D341Med (cell line): ENCODE measurements around the gene NLRP13.

Source experiments
- DNase-seq: peaks from one replicate; pipeline ENCODE4 v3.0.0; 2012; ENCODE audit warnings: low spot score

The NLRP13 gene

DNA sequence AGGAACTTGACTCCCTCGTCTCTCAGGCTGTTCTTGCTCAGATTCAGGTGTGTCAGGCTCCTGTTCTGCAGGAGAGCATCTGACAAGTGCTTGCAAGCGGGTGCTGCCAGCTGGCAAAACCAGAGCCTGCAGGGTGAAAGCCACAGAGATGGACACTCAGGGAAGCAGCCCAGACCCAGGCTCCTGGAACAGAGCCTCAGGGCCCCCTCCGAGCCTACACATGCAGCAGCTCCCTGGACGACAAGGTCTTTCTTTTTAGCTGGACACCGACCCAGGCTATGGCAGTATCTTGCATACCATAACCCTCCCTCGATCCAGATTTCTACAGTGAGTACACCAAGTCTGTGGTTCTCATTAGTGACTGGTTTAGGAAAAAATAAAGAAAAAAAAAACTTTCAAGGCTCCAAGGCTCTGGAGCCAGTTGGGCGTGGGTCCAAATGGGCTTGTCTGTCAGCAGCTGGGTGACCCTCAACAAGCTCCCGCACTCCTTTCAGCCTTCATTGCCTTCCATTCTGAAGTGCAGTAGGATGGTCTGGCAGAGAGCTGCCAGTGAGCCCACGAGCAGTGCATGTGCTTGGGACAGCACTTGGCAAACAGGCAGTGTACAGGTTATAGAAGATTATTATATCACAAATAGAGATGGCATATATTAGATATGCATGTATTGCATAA, 29.9 kb downstream of the NLRP13 start:
- DNase-seq = no peak

DNA sequence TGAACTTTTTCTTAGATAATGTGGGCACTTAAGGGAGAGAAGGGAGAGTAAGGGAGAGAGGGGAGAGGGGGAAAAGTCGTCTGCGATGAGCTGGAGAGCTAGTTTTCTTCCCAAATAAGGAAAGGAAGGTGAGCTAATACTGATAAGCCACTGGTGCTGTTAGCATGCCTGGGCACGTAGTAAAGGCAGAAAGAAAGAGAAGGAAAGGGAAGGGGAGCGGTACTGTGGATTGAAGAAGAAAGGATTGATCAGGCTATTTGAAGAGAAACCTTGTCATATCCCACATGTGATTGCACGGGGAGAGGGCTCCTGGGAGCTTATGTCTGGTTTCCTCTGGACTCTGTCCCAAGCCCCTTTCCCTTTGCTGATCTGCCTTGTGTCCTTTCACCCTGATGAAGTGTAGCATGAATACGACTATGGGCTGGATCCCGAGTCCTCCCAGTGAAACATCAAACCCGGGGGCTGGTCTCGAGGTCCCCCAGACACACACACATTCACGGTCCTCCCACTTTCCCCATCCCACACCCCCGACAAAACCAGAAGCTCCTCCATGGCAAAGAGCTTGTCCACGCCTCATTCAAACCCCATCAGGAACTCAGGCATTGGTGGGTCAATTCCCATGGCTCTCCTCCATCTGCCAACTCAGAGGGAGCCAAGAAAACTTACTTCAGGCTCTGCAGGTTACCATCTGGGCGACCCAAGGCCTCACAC, 30.6 kb downstream of the NLRP13 start:
- DNase-seq = no peak

DNA sequence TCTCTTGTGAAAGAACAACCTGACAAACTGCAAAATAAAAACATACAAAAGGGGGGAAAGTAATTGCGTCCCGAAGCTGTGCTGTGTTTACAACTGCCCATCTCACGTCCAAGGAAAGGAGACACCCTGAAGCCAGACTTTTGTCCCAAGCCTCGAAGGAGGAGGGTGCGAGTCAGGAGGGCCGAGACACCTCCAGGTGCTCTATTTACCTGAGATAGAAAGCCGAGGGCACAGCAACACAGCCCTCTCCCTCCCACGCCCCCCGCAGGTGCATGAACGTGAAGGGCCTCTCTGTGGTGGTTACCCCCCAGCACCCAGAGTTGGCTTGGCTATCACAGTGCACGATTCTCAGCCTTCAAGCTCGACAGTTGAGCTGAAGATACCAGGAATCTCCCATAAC, 33.2 kb downstream of the NLRP13 start:
- no peak for DNase-seq

GRCh38 chr19:55882626-55883025, 49.5 kb downstream of the NLRP13 start:
- DNase-seq = no peak

- no peak for DNase-seq
Observed at GRCh38 chr19:55877211-55877610, 54.9 kb downstream of the NLRP13 start.

DNA sequence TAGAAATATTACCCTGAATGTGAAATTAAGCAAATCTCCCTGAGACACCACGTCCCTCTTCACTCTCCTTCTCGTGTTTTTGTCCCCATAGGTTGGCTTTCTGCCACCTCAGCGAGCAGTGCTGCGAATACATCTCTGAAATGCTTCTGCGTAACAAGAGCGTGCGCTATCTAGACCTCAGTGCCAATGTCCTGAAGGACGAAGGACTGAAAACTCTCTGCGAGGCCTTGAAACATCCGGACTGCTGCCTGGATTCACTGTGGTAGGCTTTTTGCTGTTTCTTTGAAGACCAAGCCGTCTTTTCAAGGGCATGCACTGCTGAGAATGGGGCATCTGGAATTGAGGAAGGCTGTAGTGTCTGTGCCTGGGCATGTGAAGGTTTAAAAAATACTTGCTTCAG, 61.4 kb downstream of the NLRP13 start:
- DNase-seq = no peak

GRCh38 chr19:55867101-55867500, 65.0 kb downstream of the NLRP13 start:
- no peak for DNase-seq

- DNase-seq = no peak
Observed at GRCh38 chr19:55866521-55866920, 65.6 kb downstream of the NLRP13 start.

DNA sequence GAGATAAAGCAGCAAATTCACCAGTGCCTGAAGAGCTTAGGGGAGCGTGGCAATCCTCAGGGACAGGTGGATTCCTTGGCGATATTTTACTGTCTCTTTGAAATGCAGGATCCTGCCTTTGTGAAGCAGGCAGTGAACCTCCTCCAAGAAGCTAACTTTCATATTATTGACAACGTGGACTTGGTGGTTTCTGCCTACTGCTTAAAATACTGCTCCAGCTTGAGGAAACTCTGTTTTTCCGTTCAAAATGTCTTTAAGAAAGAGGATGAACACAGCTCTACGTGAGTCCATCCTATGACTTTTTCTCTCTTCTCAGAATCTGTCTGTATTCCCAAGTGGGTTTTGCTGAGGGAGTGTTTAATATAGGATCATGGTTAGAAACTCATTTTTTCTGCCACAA, 73.2 kb downstream of the NLRP13 start:
- no peak for DNase-seq

- no peak for DNase-seq
Observed at GRCh38 chr19:55858401-55858800, 73.7 kb downstream of the NLRP13 start.

GRCh38 chr19:55857974-55858373, 74.2 kb downstream of the NLRP13 start:
- DNase-seq = no peak

GRCh38 chr19:55857149-55857548, 75.0 kb downstream of the NLRP13 start:
- DNase-seq = no peak

- no peak for DNase-seq
Observed at GRCh38 chr19:55855160-55855559, 77.0 kb downstream of the NLRP13 start.
